ENCODE results near the gene KIAA0408. TPM values are rescaled to one million over a fixed set of nuclear protein-coding genes. Genes with fewer than 3 reads are reported as not detected.
A peak's percentile ranks its signal among the peaks of the same experiment; 100 is the strongest.

Gene KIAA0408
- total RNA-seq, 2 experiments from 2014 or later = 1.0 to 1.3 TPM

GRCh38 chr6:127458817-127459216, 372 bp downstream of the KIAA0408 start:
- ATAC-seq (ENCODE audit: poor library complexity) (no peak), DNase-seq (no peak)
- H3K27ac ChIP-seq (ENCODE audit: low read depth in 1 of 2, low read length in 2 of 2) = no peak overlapping the region
- CTCF ChIA-PET = no interaction called here
- intact Hi-C loops (cut with DNase I, micrococcal nuclease) = no loop called here
- TF ChIP-seq CTCF (IDR thresholded peaks at IDR 0.05) = no peak
- H3K27me3 Mint-ChIP-seq = peaks cover 7% of the 10 kb centered on the region
- no peak overlapping the region for H3K4me3 ChIP-seq (ENCODE audit: low read length)
- no peaks in the 10 kb centered on the region for H3K9me3 ChIP-seq (ENCODE audit: control insufficient read depth in 1 of 2, insufficient read depth in 1 of 2, low read length in 2 of 2)
- no peak overlapping the region for H3K27ac Mint-ChIP-seq
- no peaks in the 10 kb centered on the region for H3K9me3 Mint-ChIP-seq
- no peak overlapping the region for H3K4me3 Mint-ChIP-seq
- POLR2A ChIA-PET = no interaction called here
- no peaks in the 10 kb centered on the region for H3K27me3 ChIP-seq (ENCODE audit: control insufficient read depth in 1 of 2, insufficient read depth in 2 of 2, low read length in 2 of 2)
- H3K4me1 Mint-ChIP-seq (ENCODE audit: low read depth) = no peaks in the 10 kb centered on the region
- no peaks in the 10 kb centered on the region for H3K36me3 ChIP-seq (ENCODE audit: insufficient read depth, low read length)
- no peaks in the 10 kb centered on the region for H3K36me3 Mint-ChIP-seq (ENCODE audit: low read depth)
- H3K4me1 ChIP-seq (ENCODE audit: insufficient read depth, low read length) = no peaks in the 10 kb centered on the region

GRCh38 chr6:127458222-127458621, 967 bp downstream of the KIAA0408 start:
- Mint-ChIP-seq H3K4me1 (ENCODE audit: low read depth) (no peaks in the 10 kb centered on the region), H3K4me3 (no peak overlapping the region), H3K27me3 (peaks cover 7% of the 10 kb centered on the region), H3K36me3 (ENCODE audit: low read depth) (no peaks in the 10 kb centered on the region), H3K9me3 (no peaks in the 10 kb centered on the region), H3K27ac (no peak overlapping the region)
- ATAC-seq (ENCODE audit: poor library complexity) (no peak), DNase-seq (no peak)
- no peaks in the 10 kb centered on the region for H3K36me3 ChIP-seq (ENCODE audit: insufficient read depth, low read length)
- H3K27me3 ChIP-seq (ENCODE audit: control insufficient read depth in 1 of 2, insufficient read depth in 2 of 2, low read length in 2 of 2) = no peaks in the 10 kb centered on the region
- H3K27ac ChIP-seq (ENCODE audit: low read depth in 1 of 2, low read length in 2 of 2) = no peak overlapping the region
- H3K4me3 ChIP-seq (ENCODE audit: low read length) = no peak overlapping the region
- POLR2A ChIA-PET = no interaction called here
- intact Hi-C loops (cut with DNase I, micrococcal nuclease) = no loop called here
- no peaks in the 10 kb centered on the region for H3K9me3 ChIP-seq (ENCODE audit: control insufficient read depth in 1 of 2, insufficient read depth in 1 of 2, low read length in 2 of 2)
- CTCF ChIA-PET = no interaction called here
- TF ChIP-seq CTCF (IDR thresholded peaks at IDR 0.05) = no peak
- H3K4me1 ChIP-seq (ENCODE audit: insufficient read depth, low read length) = no peaks in the 10 kb centered on the region

GRCh38 chr6:127457456-127458064, 1.6 kb downstream of the KIAA0408 start:
- no peak overlapping the region for H3K27ac Mint-ChIP-seq
- CTCF ChIA-PET = no interaction called here
- no peaks in the 10 kb centered on the region for H3K9me3 ChIP-seq (ENCODE audit: control insufficient read depth in 1 of 2, insufficient read depth in 1 of 2, low read length in 2 of 2)
- peaks cover 7% of the 10 kb centered on the region for H3K27me3 Mint-ChIP-seq
- no peak for ATAC-seq (ENCODE audit: poor library complexity)
- H3K4me3 Mint-ChIP-seq = no peak overlapping the region
- no peak overlapping the region for H3K27ac ChIP-seq (ENCODE audit: low read depth in 1 of 2, low read length in 2 of 2)
- H3K9me3 Mint-ChIP-seq = no peaks in the 10 kb centered on the region
- POLR2A ChIA-PET = no interaction called here
- H3K27me3 ChIP-seq (ENCODE audit: control insufficient read depth in 1 of 2, insufficient read depth in 2 of 2, low read length in 2 of 2) = no peaks in the 10 kb centered on the region
- H3K4me1 Mint-ChIP-seq (ENCODE audit: low read depth) = no peaks in the 10 kb centered on the region
- TF ChIP-seq CTCF (IDR thresholded peaks at IDR 0.05) = no peak
- H3K36me3 Mint-ChIP-seq (ENCODE audit: low read depth) = no peaks in the 10 kb centered on the region
- no peak overlapping the region for H3K4me3 ChIP-seq (ENCODE audit: low read length)
- H3K4me1 ChIP-seq (ENCODE audit: insufficient read depth, low read length) = no peaks in the 10 kb centered on the region
- DNase-seq = peak in 3 of 14 experiments; percentile 13 to 50 (median 38)
- intact Hi-C loops (cut with DNase I, micrococcal nuclease) = no loop called here
- no peaks in the 10 kb centered on the region for H3K36me3 ChIP-seq (ENCODE audit: insufficient read depth, low read length)

All from CD4-positive, alpha-beta T cell (primary cell).